ENCODE measurements around the gene FKBP1A.

The FKBP1A gene

DNA sequence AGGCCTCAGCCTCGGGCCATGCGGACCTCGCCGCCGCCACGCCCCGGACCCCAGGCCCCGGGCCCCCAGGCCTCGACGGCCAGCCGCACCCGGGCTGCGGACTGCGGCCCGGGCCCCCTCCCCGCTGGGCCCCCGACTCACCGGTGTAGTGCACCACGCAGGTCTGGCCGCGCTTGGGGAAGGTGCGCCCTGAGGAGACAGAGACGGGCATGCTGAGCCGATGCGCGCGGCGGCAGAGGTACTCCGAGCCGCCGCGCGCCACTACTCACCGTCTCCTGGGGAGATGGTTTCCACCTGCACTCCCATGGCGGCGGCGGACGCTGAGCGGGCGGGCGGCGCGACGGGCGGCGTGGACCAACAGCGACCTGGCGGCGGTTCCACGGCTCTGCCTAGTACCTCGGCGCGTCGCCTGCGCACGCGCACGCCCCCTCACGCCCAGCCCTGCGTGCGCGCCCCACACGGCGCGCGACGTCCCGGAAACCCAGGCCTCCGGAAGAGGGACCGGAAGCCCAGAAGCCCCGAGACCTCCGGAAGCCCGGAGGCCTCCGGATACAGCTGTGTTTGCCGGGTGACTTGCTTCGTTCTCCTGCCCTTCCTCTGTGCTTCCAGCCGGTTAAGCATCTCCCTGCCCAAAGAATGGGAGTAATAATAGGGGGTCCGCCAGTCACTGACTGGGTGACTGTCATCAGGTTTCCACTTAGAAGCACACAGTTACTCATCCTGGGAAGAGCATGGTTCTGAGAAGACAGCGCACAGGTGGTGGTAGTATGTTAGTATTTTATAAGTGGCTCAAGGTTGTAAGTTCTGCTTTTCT is at the start of gene FKBP1A:
Gene FKBP1A, minus strand, starts transcription at position 362 of the 814 bp plus-strand sequence. Its CDS starts 56 bp downstream, at position 306.
- DNase-seq: peak; percentile 94

DNA sequence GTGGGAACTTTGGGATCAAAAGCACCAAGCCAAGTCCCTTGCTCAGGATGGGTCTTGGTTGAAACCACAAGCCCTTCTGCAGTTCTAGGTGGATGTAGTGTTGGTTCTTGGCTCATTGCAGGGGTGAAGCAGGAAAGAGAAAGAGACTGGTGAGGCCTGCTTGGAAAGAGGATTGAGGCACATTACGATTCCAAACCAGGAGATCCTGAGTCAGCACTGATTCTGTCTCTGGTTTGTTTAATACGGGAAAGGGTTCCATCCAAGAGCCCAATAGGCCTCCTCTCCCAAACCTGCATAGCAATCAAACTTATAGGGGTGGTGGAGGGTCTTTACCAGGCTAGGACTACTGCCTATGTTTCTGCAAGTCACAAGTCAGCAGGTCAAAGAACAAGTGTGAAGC is 49.5 kb upstream of the FKBP1A start:
- DNase-seq: no peak

DNA sequence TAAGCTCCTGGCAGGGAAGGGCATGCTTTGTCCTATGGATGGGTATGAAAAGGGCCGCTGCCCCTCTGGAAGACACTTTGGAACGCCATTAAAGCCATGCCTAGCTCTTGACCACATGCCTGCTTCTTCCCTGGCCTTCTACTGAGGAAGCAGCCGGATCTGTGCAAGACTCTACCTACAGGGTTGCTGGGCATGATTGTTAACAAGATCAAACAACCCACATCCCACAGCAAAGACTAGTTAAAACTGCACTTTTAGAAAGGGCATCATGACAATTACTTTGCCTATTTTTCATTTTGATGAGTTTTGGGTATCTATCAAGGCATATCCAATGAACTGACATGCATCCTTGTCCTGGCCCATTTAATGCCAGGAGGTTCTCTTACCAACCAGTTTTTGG is 48.3 kb upstream of the FKBP1A start:
- DNase-seq: no peak

DNA sequence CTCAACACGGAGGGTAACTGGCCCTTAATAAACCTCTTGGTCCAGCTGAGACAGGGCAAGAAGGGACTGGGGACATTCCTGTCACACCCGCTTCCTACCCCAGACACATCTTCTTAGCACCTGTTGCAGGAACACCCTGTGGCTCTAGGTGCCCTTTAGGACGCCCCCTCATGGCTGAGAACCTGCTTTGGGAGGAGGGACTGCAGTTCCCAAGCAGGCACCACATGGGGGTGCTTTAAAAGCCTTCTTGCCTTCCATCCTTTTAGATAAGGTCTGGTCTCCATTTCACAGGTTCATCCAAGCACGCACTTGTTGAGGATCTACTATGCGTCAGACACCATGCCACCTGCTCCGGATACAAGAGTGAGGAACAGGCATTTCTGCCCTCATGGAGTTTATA is 47.2 kb upstream of the FKBP1A start:
- no peak for DNase-seq

DNA sequence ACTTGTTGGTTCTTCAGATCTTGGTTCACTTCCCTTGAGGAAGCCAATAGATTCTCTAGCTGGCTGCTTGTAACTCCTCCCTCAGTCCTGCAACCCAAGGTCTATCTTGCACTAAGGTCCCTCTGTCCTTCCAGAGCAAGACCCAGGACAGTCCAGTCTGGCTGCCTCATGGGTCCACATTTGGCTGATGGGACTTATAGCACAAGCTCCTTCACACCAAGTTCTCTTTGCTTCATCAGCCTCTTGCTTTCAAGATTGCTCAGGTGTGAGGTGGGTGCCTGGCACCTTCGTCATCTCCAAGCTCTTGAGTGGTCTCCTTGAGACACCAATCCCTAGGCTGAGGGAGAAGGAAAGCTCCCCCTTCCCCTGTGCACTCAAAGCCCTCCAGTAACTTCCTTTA is 45.5 kb upstream of the FKBP1A start:
- no peak for DNase-seq

DNA sequence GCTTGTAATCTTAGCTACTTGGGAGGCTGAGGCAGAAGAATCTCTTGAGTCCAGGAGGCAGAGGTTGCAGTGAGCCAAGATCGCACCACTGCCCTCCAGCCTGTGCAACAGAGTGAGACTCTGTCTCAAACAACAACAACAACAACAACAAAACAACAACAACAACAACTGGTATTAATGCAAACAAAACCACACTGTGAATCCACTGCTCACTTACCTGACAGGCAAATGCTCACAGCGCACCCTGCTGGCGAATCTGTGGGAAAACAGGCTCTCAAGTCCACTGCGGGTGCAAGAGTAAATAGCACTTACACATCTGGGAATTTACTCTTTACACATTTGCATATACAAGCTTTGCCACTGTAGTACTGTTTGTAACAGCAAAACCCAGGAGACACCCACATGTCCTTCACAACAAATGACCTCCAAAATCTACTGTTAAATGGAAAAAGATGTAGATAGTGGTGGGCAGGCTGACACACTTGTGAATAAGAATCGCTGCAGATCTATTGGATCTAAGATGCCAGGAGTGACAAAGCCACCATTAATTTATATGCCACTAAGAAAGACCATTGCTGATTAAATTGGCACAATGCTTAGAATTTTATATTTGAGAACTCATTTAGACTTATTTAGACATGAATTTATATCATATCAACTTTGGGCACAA is 44.5 kb upstream of the FKBP1A start:
- peak; percentile 40 for DNase-seq

DNA sequence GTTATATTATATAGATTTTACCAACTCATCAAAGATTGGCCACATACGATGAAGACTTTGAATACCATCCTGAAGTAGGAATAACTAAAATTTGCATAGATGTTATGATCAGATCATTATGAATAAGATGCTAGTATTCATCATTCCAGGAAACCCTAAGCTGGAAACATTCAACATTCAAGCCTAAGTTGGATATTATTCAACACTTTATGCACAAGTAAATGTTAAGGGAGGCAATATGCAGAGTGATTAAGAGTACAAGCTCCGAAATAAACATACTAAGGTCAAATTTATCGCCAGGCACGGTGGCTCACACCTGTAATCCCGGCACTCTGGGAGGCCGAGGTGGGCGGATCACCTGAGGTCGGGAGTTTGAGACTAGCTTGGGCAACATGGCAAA is 43.4 kb upstream of the FKBP1A start:
- no peak for DNase-seq

DNA sequence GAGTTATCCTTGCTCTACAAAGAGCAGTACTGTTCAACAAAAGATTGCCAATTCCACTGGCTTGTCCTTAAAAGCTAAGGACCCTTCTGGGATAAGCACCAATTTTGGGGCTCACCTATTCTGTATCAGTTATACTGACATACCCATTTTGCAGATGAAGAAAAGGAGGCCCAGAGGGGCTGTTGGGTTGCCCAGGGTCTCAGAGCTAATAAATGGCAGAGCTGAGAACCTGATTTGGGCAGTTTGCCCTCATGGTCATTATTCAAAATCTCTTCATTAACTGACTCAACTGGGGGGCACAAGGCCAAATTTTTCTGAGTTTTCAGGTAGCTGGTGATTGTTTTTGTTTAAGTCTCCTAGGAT is 42.5 kb upstream of the FKBP1A start:
- DNase-seq: no peak

DNA sequence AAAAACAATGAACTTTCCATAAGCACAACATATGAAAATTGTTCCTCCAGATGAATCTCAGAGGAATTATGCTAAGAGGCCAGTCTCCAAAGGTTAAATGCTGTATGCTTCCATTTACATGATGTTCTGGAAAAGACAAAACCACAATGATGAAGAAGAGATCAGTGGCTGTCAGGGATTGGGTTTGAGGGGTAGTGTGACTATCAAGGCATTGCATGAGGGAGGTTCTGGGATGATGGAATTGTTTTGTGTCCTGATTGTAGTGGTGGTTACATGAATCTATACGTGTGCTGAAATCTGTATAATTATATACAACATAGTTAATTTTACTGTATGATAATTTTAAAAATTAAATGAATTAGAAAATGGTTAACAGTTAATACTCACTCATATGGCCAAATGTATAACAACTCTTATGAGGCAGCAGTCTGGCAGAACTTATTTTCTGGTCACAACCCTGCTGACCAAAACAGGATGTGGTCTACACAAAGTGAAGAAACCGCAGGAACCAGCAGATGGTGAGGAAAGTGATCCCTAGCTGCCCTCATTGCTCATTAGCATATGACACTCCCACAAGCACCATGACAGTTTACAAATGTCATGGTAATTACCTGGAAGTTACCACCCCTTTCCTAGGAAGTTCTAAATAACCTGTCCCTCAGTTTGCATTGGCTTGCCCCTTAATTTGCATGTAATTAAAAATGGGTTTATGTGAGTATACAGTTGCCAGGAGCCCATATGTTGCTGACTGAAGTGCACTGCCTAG is 41.9 kb upstream of the FKBP1A start:
- DNase-seq: peak; percentile 54

DNA sequence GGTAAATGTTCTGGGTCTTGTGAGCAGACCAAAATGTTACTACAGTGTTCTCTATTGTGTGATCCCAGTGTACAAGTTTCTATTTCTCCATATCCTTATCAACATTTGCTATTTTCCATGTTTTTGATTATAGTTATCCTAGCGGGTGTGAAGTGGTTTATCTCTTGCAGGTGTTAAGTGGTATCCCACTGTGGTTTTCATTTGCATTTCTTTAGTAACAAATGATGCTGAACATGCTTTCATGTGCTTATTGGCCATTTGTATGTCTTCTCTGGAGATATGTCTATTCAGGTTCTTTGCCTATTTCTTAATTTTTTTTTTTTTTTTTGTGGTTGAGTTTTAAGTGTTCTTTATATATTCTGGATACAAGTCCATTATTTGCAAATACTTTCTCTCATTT is 38.3 kb upstream of the FKBP1A start:
- no peak for DNase-seq

DNA sequence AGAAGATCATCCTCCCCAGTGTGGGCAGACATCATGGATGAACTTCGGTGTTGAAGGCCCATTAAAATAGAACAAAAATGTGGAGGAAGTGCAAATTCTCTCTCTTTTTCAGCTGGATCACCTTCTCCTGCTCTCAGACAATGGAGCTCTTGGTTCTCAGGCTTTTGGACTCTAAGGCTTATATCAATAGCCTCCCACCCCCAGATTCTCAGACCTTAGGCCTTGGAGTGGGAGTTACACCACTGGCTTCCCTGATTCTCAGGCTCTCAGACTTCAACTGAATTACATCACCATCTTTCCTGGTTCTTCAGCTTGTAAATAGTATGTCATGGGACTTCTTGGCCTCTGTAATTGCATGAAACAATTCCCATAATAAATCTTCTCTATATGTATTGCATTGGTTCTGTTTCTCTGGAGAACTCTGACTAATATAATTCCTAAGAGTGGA is 37.2 kb upstream of the FKBP1A start:
- DNase-seq: no peak

DNA sequence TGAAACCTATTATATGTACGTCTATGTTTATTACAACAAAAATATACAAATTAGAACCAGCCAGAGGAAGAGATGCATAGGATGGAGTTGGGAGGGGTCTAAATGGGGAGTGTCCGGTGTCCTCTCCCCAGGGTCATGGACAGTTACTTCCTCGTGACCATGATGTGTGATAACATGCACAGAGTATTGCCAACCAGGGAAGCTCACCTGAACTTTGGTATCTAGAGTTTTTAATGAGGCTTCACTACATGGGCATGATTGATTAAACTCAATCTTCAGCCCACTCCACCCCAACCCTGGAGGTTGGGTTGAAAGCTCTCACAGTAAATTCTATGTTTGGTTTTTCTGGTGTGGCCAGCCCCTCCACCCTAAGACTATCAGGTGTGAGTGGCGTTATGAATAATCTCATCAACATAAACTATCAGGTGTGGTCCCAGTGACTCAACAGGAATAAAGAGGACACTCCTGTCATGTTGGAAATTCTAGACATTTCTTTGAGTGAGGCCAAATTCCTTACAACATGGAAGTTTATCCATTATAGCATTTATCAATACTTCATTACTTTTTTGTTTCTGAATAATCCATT is 36.4 kb upstream of the FKBP1A start:
- no peak for DNase-seq

DNA sequence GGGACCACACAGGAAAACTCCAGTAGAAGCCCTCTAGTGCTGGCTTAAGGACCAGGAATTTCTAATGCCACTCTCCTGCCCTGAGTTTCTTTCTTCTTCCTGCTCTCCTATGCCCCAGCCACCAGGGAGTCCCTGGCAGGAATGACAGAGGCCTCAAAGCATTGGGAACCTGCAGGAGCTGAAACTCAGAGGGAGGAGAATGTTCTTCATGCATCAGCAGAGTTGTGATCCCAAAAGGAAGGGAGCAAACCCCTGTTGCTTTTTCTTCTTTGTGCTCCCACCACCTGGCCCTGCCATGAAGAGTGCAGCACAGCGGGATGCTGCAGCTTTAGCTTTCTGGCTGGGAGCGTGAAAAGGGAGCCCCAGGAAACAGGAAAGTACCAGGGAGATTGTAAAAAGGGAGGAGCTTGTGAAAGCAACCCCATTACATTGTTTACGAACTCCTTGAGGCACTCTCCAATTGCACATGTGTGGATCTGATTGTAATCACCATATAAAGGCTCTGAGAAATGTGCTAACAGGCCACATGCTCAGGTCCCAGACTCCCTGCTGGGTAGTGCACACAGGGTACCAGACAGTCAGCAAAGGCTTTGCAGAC is 34.7 kb upstream of the FKBP1A start:
- peak; percentile 95 for DNase-seq

DNA sequence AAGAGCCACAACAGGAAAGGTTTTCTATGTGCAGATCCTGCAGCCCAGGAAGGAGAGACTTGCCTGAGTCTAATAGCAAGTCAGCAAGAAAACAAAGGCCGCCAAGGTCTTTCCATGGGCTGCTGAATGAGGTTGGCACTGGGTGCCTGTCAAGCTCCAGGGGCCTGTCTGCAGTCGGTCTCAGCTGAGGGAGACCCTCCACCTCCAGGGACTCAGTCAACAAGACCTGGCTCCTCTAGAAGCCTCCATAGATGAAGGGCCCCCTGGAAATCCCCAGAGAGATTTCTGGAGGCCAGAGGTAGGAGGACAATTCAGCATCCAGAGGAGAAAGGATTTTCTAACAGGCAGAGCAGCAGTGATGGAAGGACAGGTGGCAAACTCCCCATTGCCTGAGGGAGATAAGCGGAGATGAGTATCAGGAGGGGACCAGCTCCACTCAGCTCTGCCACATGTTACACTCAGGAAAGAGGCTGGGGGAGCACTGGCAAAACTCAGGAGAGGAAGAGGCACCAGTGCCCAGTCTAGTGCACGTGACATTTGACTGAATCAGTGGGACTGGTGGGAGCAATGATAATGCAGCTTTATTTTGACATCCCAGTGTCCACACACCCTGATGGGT is 33.5 kb upstream of the FKBP1A start:
- no peak for DNase-seq

DNA sequence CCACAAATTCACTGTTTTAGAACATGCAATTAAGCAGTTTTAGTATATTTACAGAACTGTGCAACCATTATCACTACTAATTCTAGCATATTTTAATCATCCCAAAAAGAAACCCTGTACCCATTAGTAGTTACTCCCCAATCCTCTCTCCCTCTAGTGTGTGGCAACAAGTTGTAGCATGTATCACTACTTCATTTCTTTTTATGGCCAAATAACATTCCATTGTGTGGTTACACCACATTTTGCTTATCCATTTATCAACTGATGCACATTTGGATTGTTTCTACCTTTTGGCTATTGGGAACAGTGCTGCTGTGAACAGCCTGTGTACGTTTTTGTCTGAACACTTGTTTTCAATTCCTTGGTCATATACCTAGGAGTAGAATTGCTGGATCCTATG is 31.5 kb upstream of the FKBP1A start:
- DNase-seq: no peak

DNA sequence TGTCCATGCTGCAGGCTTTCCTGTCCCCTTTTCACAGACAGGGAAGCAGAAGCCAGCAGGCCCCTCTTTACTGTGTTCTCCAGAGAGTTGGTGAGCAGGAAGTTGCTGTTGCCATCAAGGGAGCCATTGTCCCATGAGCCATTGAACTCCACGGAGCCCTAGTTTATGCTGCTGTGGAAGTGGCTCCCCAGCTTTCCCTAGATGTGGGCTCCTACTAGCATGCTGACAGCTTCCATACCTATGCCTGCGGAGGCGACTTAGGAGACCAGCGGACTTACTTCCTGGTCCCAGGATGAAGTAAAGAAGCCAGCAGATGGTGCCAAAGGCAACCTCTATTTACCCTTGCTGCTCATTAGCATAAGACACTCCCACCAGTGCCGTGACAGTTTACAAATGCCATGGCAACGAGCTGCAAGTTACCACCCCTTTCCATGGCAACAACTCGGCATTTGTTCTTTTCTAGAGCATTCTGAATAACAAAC is 30.8 kb upstream of the FKBP1A start:
- peak; percentile 47 for DNase-seq

DNA sequence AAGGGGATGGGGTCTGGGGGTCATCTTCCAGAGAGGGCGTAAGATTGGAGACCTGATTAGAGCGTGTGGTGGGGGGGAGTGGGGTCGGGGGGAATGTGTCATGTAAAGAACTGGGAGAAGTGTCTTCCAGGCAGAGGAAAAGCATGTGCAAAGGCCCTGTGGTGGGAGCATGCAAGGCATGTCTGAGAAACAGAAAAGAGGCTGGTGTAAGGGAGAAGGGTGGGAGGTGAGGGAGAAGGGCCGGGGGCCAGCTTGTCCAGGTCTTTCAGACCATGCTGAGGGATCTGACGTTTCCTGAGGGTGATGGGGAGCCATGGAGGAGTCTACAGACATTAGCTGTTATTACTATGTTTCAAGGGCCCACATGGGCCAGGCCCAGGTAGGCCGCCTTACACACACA is 30.4 kb upstream of the FKBP1A start:
- DNase-seq: no peak

DNA sequence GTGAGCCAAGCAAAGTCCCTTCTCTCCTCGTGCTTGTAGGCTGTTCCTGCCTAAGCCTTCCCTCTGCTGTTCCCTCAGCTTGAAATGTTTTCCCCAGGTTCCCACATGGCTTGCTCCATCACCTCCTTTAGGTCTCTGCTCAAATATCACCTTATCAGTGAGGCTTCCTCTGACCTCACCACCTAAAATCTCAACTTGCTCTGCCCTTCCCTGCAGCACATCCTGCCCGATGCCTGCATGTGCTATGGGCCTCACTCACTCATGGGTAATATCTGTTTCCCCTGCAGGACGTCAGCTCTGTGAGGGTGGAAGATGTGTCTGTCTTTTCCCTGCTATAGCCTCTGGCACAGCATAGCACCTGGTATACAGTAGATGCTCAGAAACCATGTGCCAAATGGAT is 29.9 kb upstream of the FKBP1A start:
- no peak for DNase-seq

DNA sequence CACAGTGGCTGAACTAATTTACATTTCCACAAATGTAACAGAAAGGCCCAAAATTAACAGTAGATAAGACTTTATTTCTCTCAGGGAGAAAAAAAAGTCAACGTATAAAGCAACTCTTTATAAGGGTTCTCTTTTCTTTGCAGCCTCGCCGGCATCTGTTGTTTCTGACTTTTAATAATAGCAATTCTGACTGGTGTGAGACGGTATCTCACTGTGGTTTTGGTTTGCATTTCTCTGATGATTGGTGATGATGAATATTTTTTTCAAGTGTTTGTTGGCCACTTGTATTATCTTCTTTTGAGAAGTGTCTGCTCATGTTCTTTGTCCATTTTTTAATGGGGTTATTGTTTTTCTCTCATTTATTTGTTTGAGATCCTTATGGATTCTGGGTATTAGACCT is 27.2 kb upstream of the FKBP1A start:
- DNase-seq: no peak

DNA sequence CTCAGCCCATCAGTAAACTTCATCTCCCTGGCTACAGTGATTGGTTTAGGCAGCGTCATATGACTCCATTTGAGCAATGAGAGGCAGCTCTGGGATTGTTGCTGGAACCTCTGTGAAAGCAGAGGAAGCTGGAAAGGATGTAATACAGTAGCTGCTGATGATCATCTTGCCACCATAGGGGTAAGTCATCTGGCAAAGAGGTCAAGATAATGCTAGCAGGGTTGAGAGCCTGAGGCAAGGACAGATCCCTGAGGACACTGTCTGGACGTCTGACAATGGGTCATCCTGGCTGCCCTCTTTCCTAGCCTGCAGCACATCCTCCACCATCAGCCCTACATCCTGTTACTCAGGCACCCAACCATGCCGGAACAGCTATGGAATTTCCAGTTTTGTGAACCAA is 25.5 kb upstream of the FKBP1A start:
- no peak for DNase-seq

DNA sequence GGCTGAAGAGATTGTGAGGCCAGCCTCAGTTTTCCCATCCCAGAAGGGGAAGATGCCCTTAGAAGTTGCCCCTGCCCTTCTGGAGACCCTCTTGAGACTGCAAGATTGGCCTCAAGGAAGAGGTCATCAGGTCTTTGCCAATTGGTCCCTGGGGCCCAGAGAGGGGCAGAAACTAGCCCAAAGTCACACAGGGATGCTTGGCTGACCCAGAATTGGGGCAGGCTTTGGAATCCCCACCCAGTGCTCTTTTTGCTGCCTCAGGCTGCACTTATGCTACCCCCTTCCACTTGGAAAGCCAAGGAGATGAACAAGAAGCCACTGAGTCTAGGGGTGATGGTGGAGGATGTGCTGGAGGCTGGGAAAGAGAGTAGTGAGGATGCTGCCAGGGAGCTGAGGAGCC is 24.9 kb upstream of the FKBP1A start:
- DNase-seq: no peak

DNA sequence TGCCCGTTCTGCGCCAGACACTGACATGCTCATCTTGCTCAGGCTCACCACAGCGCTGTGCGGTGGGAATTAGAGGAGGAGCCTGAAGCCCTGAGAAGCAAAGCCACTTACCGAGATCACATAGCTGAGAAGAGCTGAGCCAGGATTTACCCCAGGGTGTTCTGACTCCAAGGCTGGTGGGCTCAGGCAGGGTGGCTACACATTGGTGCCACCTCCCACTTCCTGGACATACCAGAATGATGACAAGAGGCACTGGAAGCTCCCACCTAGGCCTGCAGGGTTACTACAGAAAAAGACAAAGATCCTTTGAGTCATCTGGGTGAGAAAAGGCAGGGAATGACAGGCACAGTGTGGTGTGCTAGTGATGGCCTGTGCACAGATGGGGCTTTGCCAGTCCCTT is 24.4 kb upstream of the FKBP1A start:
- no peak for DNase-seq

Data from NCI-H510A (cell line).